Astrocyte (in vitro differentiated cells and primary cell): Measurements from ENCODE around the gene KIRREL3.

Source experiments
- CTCF ChIP-seq: IDR thresholded peaks from 2 replicates; pipeline ENCODE4 v1.5.1; 2011; ENCODE audit warnings: low read depth, mild to moderate bottlenecking, inconsistent platforms, low read length, moderate library complexity; ENCODE audit not compliant: insufficient read depth
- EZH2 ChIP-seq: IDR thresholded peaks from 2 replicates; pipeline ENCODE4 v1.6.1; 2012; ENCODE audit warnings: mild to moderate bottlenecking, low read length, inconsistent platforms; ENCODE audit not compliant: insufficient read depth

DNA sequence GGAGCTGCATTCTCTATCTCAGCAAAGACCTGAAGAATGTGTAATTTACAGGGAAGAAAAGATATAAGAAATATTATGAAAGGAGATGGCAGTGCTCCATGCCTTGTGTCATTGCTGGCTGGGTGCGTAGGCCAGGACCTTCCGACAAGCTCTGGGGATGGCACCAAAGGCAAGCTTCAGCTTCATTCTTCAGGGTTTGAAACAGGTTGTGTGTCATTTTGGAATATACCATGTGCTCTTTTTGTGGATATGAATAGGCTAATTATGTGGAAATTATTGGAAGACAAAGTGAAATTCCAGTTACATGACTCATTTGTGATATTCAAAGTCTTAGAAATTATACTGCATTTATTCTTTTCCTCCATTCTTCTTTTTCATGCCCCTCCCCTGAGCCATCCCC lies 5.7 kb upstream of the KIRREL3 start:
- TF ChIP-seq CTCF (no peak), EZH2 (no peak)
